DOHH2 (cell line): ENCODE data around the gene MAP2K6.

Experiments used
- CTCF ChIP-seq: fragments of 200-600 bp; sonication (generic); IDR thresholded peaks from one replicate; pipeline ENCODE4 v1.5.1; 2014; ENCODE audit warnings: antibody characterized with exemption, mild to moderate bottlenecking, low read depth, low read length; ENCODE audit not compliant: poor library complexity, severe bottlenecking
- EZH2phosphoT487 ChIP-seq: fragments of 200-600 bp; sonication (generic); IDR thresholded peaks from 2 replicates; pipeline ENCODE4 v1.6.1; 2017; ENCODE audit warnings: borderline replicate concordance, mild to moderate bottlenecking, antibody characterized with exemption, low read length, moderate library complexity, mixed read lengths

GRCh38 chr17:69388822-69389442, 25.6 kb upstream of the MAP2K6 start:
- TF ChIP-seq CTCF = no peak
- TF ChIP-seq EZH2phosphoT487 = no peak
